GM12878 (cell line): ENCODE data around the gene CYP8B1.

Experiments
- BACH1 ChIP-seq: fragments of 450-650 bp; IDR thresholded peaks from 2 replicates; pipeline ENCODE4 v1.6.1; 2017; ENCODE audit warnings: mild to moderate bottlenecking, borderline replicate concordance
- EP300 ChIP-seq, 2 experiments: fragments of 150-350 bp in 1 of 2; IDR thresholded peaks; 2 replicates each; pipeline ENCODE4 v1.6.1; 2011 to 2012; ENCODE audit warnings: low read depth in 2 of 2, low read length in 2 of 2, borderline replicate concordance in 1 of 2, improper control_type of control experiment in 1 of 2, inconsistent platforms in 1 of 2; ENCODE audit not compliant: control insufficient read depth in 1 of 2
- IKZF1 ChIP-seq: fragments of 450-650 bp; conservative IDR thresholded peaks from 2 replicates; pipeline ENCODE4 v1.6.1; 2017; ENCODE audit warnings: antibody characterized with exemption, mild to moderate bottlenecking
- NR2C2 ChIP-seq: IDR thresholded peaks from 2 replicates; pipeline ENCODE4 v1.6.1; 2011; ENCODE audit warnings: borderline replicate concordance, low read depth; ENCODE audit not compliant: control insufficient read depth, insufficient read length
- PRDM15 ChIP-seq: fragments of 450-650 bp; formaldehyde crosslinking; IDR thresholded peaks from 2 replicates; pipeline ENCODE4 v1.4.0; 2020; ENCODE audit warnings: mild to moderate bottlenecking, moderate library complexity
- RBBP5 ChIP-seq: fragments of 200-600 bp; sonication (generic); conservative IDR thresholded peaks from 2 replicates; pipeline ENCODE4 v1.6.1; 2016
- SRF ChIP-seq, 2 experiments: IDR thresholded peaks; 2 replicates each; pipeline ENCODE4 v1.6.1; 2011; ENCODE audit warnings: low read depth in 2 of 2, low read length in 2 of 2, mild to moderate bottlenecking in 1 of 2, moderate library complexity in 1 of 2
- USF2 ChIP-seq: IDR thresholded peaks from 2 replicates; pipeline ENCODE4 v1.6.1; 2011; ENCODE audit warnings: low read depth, low read length, improper control_type of control experiment, borderline replicate concordance

- no peak for TF ChIP-seq PRDM15 (CRISPR knock-in tag)
- no peak for TF ChIP-seq NR2C2
- no peak for TF ChIP-seq RBBP5
- no peak for TF ChIP-seq USF2
- no peak for TF ChIP-seq SRF (IDR thresholded peaks at IDR 0.05; ENCODE audit: low read depth in 2 of 2, low read length in 2 of 2)
- TF ChIP-seq IKZF1: no peak
- no peak for TF ChIP-seq BACH1
- TF ChIP-seq EP300 (IDR thresholded peaks at IDR 0.05; ENCODE audit: borderline replicate concordance in 1 of 2, control insufficient read depth in 1 of 2, low read depth in 2 of 2, low read length in 2 of 2): no peak
These were observed 16.5 kb upstream of the CYP8B1 start for GRCh38 chr3:42892169-42892568.
